K562 (cell line): ENCODE data around the gene KAZN. TPM values are rescaled to one million over a fixed set of nuclear protein-coding genes. Genes with fewer than 3 reads are reported as not detected.

ENCODE experiments used
- ATAC-seq: fragments of 200-7000 bp; cut with Tn5 transposase; 3 replicates; pipeline ENCODE4 v1.9.1; 2020; ENCODE audit warnings: moderate library complexity
- BruUV-seq: library from RNA; stranded (reverse); fragments of 400-500 nt; replicated peaks from 2 replicates; lab custom pipeline; 2021; lab: Mats Ljungman, UMichigan
- CTCF ChIA-PET: fragments of 300-600 bp; formaldehyde crosslinking; extraction: SDS; loops from one replicate; lab custom pipeline; 2021; ENCODE audit warnings: low intra/inter-chr PET ratio; lab: Yijun Ruan, JAX
- POLR2A ChIA-PET: fragments of 300-600, 350-650 bp; sonication (Branson Sonifier 250); formaldehyde crosslinking; extraction: SDS; loops from one replicate; lab custom pipeline; 2021; ENCODE audit warnings: antibody characterized with exemption, inconsistent platforms; lab: Yijun Ruan, JAX
- DNase-seq, 4 experiments: peaks; one replicate each; pipeline versions ENCODE4 v3.0.0 to v3.0.0-alpha.2; 2011 to 2018; ENCODE audit warnings: low spot score in 3 of 4, mixed read lengths in 3 of 4; ENCODE audit errors: extremely low read depth in 1 of 4
- FAIRE-seq: peaks from 2 replicates; lab custom pipeline; 2011; peaks lifted over from hg19 to GRCh38; lab: Jason Lieb, UNC
- H2AFZ ChIP-seq: 2 replicates; pipeline ENCODE4 v1.6.0; 2011; ENCODE audit warnings: low read depth, low read length, control low read depth, inconsistent platforms
- H3K27ac ChIP-seq: fragments of 200-600 bp; 3 replicates; pipeline ENCODE4 v1.8.0; 2011; ENCODE audit warnings: low read depth, mild to moderate bottlenecking, control low read depth, inconsistent platforms, low read length, moderate library complexity, mixed read lengths; ENCODE audit errors: extremely low read depth
- H3K27me3 ChIP-seq, 2 experiments: fragments of 300-600 bp in 1 of 2; 2 replicates in 1 of 2; 3 replicates in 1 of 2; pipeline versions ENCODE4 v1.6.0 to v1.8.0; 2011; ENCODE audit warnings: inconsistent platforms in 2 of 2, low read length in 2 of 2, mild to moderate bottlenecking in 1 of 2, mixed read lengths in 1 of 2, moderate library complexity in 1 of 2; ENCODE audit not compliant: control insufficient read depth in 2 of 2, insufficient read depth in 2 of 2
- H3K36me3 ChIP-seq: fragments of 300-600 bp; 3 replicates; pipeline ENCODE4 v1.8.0; 2011; ENCODE audit warnings: mild to moderate bottlenecking, low read length, inconsistent platforms; ENCODE audit not compliant: control insufficient read depth, insufficient read depth
- H3K4me1 ChIP-seq, 2 experiments: fragments of 200-600 bp in 1 of 2; replicated peaks in 1 of 2; 2 replicates in 1 of 2; 3 replicates in 1 of 2; pipeline versions ENCODE4 v1.5.1 to v1.8.0; 2011; ENCODE audit warnings: inconsistent platforms in 2 of 2, low read length in 2 of 2, mild to moderate bottlenecking in 1 of 2, mixed read lengths in 1 of 2, moderate library complexity in 1 of 2; ENCODE audit not compliant: control insufficient read depth in 2 of 2, insufficient read depth in 2 of 2
- H3K4me2 ChIP-seq: 2 replicates; pipeline ENCODE4 v1.6.1; 2011; ENCODE audit warnings: low read length, control low read depth, inconsistent platforms, mixed read lengths; ENCODE audit not compliant: insufficient read depth
- H3K4me3 ChIP-seq: fragments of 200-600 bp; sonication (generic), shearing (Covaris generic); 2 replicates; pipeline ENCODE4 v1.5.1; 2016; ENCODE audit warnings: control low read depth, inconsistent platforms
- H3K79me2 ChIP-seq: fragments of 200-600 bp; 3 replicates; pipeline ENCODE4 v1.8.0; 2011; ENCODE audit warnings: low read length, inconsistent platforms; ENCODE audit not compliant: control insufficient read depth, insufficient read depth
- H3K9ac ChIP-seq, 2 experiments: 2 replicates each; pipeline versions ENCODE4 v1.6.0 to v1.6.1; 2011; ENCODE audit warnings: low read depth in 2 of 2, low read length in 2 of 2, control low read depth in 1 of 2, inconsistent platforms in 1 of 2, mild to moderate bottlenecking in 1 of 2, mixed read lengths in 1 of 2; ENCODE audit not compliant: insufficient read depth in 1 of 2
- H3K9me1 ChIP-seq: one replicate; pipeline ENCODE4 v1.6.0; 2011; ENCODE audit warnings: inconsistent platforms, mild to moderate bottlenecking, low read length, moderate library complexity; ENCODE audit not compliant: control insufficient read depth, insufficient read depth
- H3K9me3 ChIP-seq: replicated peaks from 2 replicates; pipeline ENCODE4 v1.5.1; 2011; ENCODE audit warnings: low read depth, low read length, inconsistent platforms; ENCODE audit not compliant: control insufficient read depth, insufficient read depth
- H4K20me1 ChIP-seq: replicated peaks from 2 replicates; pipeline ENCODE4 v1.6.1; 2011; ENCODE audit warnings: low read length, inconsistent platforms, mixed read lengths; ENCODE audit not compliant: control insufficient read depth, insufficient read depth
- ELK3 ChIP-seq: fragments of 450-650 bp; formaldehyde crosslinking; IDR thresholded peaks from 2 replicates; pipeline ENCODE4 v1.4.0; 2020; ENCODE audit warnings: mild to moderate bottlenecking
- MITF ChIP-seq: IDR thresholded peaks from 2 replicates; pipeline ENCODE4 v1.6.1; 2014; ENCODE audit warnings: antibody characterized with exemption
- WGBS: fragments of 100-300 bp; shearing (Covaris generic); methylation state at CpG from one replicate; pipeline ENCODE4 v1.1.6; 2016; ENCODE audit warnings: low coverage, mixed read lengths; ENCODE audit not compliant: insufficient coverage; ENCODE audit errors: missing lambda C conversion rate; 5-methylcytosine and 5-hydroxymethylcytosine counted together
- in situ Hi-C: fragments of 300-500 bp; cut with MboI; formaldehyde crosslinking; loops from 4 replicates; pipeline ENCODE4 v1.15.0; 2018; ENCODE audit warnings: inconsistent platforms, mixed read lengths
- intact Hi-C: fragments of 100-400 bp; cut with micrococcal nuclease; formaldehyde crosslinking; loops from 2 replicates; pipeline ENCODE4 v1.14.2; 2022
- polyA plus RNA-seq, 8 experiments: library from polyadenylated mRNA; depleted of rRNA in 4 of 8; stranded (reverse) in 5 of 8; unstranded in 3 of 8; fragments of >200 nt; fragmentation: Nextera tagmentation in 2 of 8; fragmentation: Illumina TruSeq in 1 of 8; extraction: Ambion mirVana in 2 of 8; extraction: Trizol in 1 of 8; gene quantifications; 2 replicates each; pipeline versions ENCODE4 v1.2.1 to v1.2.3, GENCODE V29; 2011 to 2014; ENCODE audit warnings: inconsistent platforms in 1 of 8, missing spikeins in 1 of 8
- total RNA-seq, 7 experiments: library from RNA; depleted of rRNA in 6 of 7; stranded (reverse); fragments of >200 nt in 6 of 7; fragmentation: Illumina TruSeq in 2 of 7; extraction: Trizol in 2 of 7; gene quantifications; 2 replicates each; pipeline versions ENCODE4 v1.2.1 to v1.2.3, GENCODE V29; 2011 to 2021; ENCODE audit warnings: low replicate concordance in 1 of 7

Gene KAZN
- total and polyA plus RNA-seq, 9 of the 15 experiments (the other 6 are each of a cell fraction or from before 2014, with no cell fraction given), result 2.1 to 21.6 (median 5.4) TPM

- no peak overlapping the region for H2AFZ ChIP-seq
- in situ Hi-C loops (no loop called here), intact Hi-C loops (no loop called here)
- peaks cover 6 to 11% of the 10 kb centered on the region in 2 experiments; a peak in 2 of 5 replicates for H3K4me1 ChIP-seq
- H3K4me2 ChIP-seq, result no peak overlapping the region
- DNase-seq (no peak), ATAC-seq (no peak), FAIRE-seq (no peak)
- no peak for TF ChIP-seq ELK3 (CRISPR knock-in tag)
- TF ChIP-seq MITF, result no peak
- H3K4me3 ChIP-seq, result no peak overlapping the region
- CTCF ChIA-PET, result no interaction called here
- WGBS, result 88% methylated on average over 11 of the region's 11 CpGs
- peak overlapping the region in 1 of 2 experiments; percentile 48; a peak in 1 of 4 replicates for H3K9ac ChIP-seq
- H3K27ac ChIP-seq, result no peak overlapping the region; the same call in 2 of the 3 replicates
- no peaks in the 10 kb centered on the region for H3K27me3 ChIP-seq
- BruUV-seq, result no TSS peak
- H3K79me2 ChIP-seq, result peaks cover 3% of the 10 kb centered on the region; the same call in 1 of the 3 replicates
- H4K20me1 ChIP-seq, result no peaks in the 10 kb centered on the region
- H3K36me3 ChIP-seq, result no peaks in the 10 kb centered on the region
- no peaks in the 10 kb centered on the region for H3K9me3 ChIP-seq
- H3K9me1 ChIP-seq, result no peaks in the 10 kb centered on the region
- POLR2A ChIA-PET, result interaction anchor here (0.8 to 1.2 kb wide), 2 partner anchors 63 to 230 kb away, joined by 4 read pairs; no protein-coding TSS in a partner anchor
These were observed 408.9 kb downstream of the KAZN start for GRCh38 chr1:15007368-15007767.
